ENCODE results near the gene MKLN1. TPM values are rescaled to one million over a fixed set of nuclear protein-coding genes. Genes with fewer than 3 reads are reported as not detected.

The MKLN1 gene
- total RNA-seq, 1 experiment from 2014 or later = 48.5 TPM

- TF ChIP-seq TCF7L2 (IDR thresholded peaks at IDR 0.05; ENCODE audit: borderline replicate concordance, extremely low read depth, insufficient read depth, insufficient read length) (no peak), YY1 (IDR thresholded peaks at IDR 0.05; ENCODE audit: extremely low read depth, insufficient replicate concordance, low read depth, low read length) (no peak), EZH2phosphoT487 (IDR thresholded peaks at IDR 0.05; ENCODE audit: borderline replicate concordance) (no peak), CEBPB (IDR thresholded peaks at IDR 0.05; ENCODE audit: low read depth) (no peak), SP1 (IDR thresholded peaks at IDR 0.05; ENCODE audit: low read depth) (no peak), POLR2AphosphoS5 (IDR thresholded peaks at IDR 0.05; ENCODE audit: low read depth, low read length) (no peak)
- TF ChIP-seq, protein P1, sequence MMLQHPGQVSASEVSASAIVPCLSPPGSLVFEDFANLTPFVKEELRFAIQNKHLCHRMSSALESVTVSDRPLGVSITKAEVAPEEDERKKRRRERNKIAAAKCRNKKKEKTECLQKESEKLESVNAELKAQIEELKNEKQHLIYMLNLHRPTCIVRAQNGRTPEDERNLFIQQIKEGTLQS (IDR thresholded peaks at IDR 0.05) = no peak
Observed at GRCh38 chr7:131538813-131539179, 211.1 kb downstream of the MKLN1 start (continued).

- ChIA-PET POLR2A (no interaction called here), CTCF (interaction anchor here (1.3 kb wide), 1 partner anchor 28 kb away, joined by 3 read pairs; no protein-coding TSS in a partner anchor), RAD21 (ENCODE audit: low non-redundant PET in 1 of 2, low total read pairs in 2 of 2, uncharacterized antibody in 2 of 2, unreplicated experiment in 2 of 2) (no interaction called here)
- TF ChIP-seq YY1 (IDR thresholded peaks at IDR 0.05; ENCODE audit: extremely low read depth, insufficient replicate concordance, low read depth, low read length) = no peak
- no peak for TF ChIP-seq EZH2 (IDR thresholded peaks at IDR 0.05)
- TF ChIP-seq, protein P2, sequence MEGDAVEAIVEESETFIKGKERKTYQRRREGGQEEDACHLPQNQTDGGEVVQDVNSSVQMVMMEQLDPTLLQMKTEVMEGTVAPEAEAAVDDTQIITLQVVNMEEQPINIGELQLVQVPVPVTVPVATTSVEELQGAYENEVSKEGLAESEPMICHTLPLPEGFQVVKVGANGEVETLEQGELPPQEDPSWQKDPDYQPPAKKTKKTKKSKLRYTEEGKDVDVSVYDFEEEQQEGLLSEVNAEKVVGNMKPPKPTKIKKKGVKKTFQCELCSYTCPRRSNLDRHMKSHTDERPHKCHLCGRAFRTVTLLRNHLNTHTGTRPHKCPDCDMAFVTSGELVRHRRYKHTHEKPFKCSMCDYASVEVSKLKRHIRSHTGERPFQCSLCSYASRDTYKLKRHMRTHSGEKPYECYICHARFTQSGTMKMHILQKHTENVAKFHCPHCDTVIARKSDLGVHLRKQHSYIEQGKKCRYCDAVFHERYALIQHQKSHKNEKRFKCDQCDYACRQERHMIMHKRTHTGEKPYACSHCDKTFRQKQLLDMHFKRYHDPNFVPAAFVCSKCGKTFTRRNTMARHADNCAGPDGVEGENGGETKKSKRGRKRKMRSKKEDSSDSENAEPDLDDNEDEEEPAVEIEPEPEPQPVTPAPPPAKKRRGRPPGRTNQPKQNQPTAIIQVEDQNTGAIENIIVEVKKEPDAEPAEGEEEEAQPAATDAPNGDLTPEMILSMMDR (IDR thresholded peaks at IDR 0.05 in 2 of 3, conservative IDR thresholded peaks at IDR 0.05 in 1 of 3; ENCODE audit: borderline replicate concordance in 1 of 3, insufficient read depth in 1 of 3, low read depth in 2 of 3, low read length in 2 of 3) = 0 out of 6 replicates have a peak, but pooled peaks of 1 of the 3 experiments have one; percentile 11
- no peak for TF ChIP-seq ZBTB33 (IDR thresholded peaks at IDR 0.05; ENCODE audit: extremely low read depth, insufficient replicate concordance, low read length)
- TF ChIP-seq EZH2phosphoT487 (IDR thresholded peaks at IDR 0.05; ENCODE audit: borderline replicate concordance) = no peak
- TF ChIP-seq SRF (IDR thresholded peaks at IDR 0.05; ENCODE audit: low read depth) = no peak
- Histone ChIP-seq H2AFZ (ENCODE audit: low read depth, low read length, poor library complexity, severe bottlenecking) (no peak overlapping the region), H3K27me3 (ENCODE audit: insufficient read depth, low read length) (no peaks in the 10 kb centered on the region), H3K4me2 (ENCODE audit: low read length) (peak overlapping the region; percentile 71), H3K4me3 (replicated peaks in 1 of 2; ENCODE audit: low read depth in 1 of 2, low read length in 2 of 2) (no peak overlapping the region), H3K9ac (ENCODE audit: low read length) (peak overlapping the region; percentile 60), H3K9me3 (ENCODE audit: control insufficient read depth in 1 of 2, insufficient read depth in 1 of 2, low read depth in 1 of 2, low read length in 2 of 2) (no peaks in the 10 kb centered on the region), H3K79me2 (ENCODE audit: insufficient read depth, low read length) (peaks cover 51% of the 10 kb centered on the region), H3K4me1 (ENCODE audit: control insufficient read depth in 1 of 2, insufficient read depth in 2 of 2, low read length in 2 of 2) (peaks cover 91 to 95% of the 10 kb centered on the region in 2 experiments), H3K36me3 (ENCODE audit: control insufficient read depth in 1 of 2, insufficient read depth in 2 of 2, low read length in 2 of 2) (no peaks in the 10 kb centered on the region), H4K20me1 (ENCODE audit: insufficient read depth) (no peaks in the 10 kb centered on the region), H3K27ac (ENCODE audit: low read depth, low read length) (peak overlapping the region; percentile 95), H3K9me2 (ENCODE audit: insufficient read depth) (no peaks in the 10 kb centered on the region)
- ATAC-seq (no peak), DNase-seq (ENCODE audit: low read depth, low spot score) (no peak)
- intact Hi-C loops (cut with micrococcal nuclease) = no loop called here
- no TSS peak for BruUV-seq (replicated peaks)
Observed at GRCh38 chr7:131540491-131541162, 213.0 kb downstream of the MKLN1 start.

Measured in HCT116 (cell line).